NCI-H446 (cell line): Measurements from ENCODE around the gene POLR2L.

Experiments used
- DNase-seq, 2 experiments: peaks; one replicate each; lab custom pipeline; 2025; lab: John Stamatoyannopoulos, UW

The POLR2L gene

DNA sequence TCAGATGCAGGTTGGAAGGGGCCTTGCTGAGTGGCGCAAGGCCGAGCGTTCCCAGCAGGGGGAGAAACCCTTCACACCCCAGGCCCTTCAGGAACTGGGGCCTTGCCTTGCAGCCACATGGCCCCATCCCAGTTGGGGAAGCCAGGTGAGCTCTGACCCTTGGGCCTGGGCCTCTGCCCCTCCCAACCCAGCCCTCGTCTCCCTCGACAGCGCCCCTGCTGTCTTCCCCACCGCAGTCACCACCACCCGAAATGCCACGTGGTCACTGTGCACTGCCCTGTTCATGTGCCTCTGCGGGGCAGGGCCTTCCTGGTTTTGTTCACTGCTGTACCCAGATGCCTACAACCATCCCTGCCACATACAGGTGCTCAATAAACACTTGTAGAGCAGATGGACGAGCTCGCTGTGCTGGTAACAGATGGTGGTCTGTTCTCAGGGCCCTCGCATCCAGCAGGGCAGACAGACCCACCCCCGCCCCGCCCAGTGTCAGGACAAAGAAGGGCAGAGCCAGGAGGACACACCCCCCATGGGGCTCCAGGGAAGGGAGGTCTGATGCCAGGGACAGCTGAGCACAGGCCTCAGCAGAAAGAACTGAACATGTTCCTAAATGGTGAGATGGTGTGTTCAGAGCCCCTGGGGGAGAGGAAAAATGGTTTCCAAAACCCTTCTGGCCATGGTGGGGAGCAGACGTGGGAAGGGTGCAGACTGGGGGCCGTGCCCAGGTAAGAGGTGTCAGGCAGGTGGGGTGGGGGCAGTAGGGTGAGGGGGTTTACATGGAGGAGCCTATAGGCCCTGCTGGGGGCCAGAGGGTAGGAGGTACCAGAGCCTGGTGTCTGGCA, 3.7 kb downstream of the POLR2L start:
- DNase-seq, result no peak

DNA sequence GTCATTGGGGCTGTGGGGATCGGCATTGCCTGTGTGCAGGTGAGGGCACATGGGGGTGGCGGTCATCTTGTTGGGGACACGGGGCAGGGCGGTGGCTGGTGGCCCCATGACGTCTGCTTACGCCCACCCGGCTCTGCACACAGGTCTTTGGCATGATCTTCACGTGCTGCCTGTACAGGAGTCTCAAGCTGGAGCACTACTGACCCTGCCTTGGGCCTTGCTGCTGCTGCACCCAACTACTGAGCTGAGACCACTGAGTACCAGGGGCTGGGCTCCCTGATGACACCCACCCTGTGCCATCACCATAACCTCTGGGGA, 4.4 kb downstream of the POLR2L start:
- DNase-seq, result no peak

DNA sequence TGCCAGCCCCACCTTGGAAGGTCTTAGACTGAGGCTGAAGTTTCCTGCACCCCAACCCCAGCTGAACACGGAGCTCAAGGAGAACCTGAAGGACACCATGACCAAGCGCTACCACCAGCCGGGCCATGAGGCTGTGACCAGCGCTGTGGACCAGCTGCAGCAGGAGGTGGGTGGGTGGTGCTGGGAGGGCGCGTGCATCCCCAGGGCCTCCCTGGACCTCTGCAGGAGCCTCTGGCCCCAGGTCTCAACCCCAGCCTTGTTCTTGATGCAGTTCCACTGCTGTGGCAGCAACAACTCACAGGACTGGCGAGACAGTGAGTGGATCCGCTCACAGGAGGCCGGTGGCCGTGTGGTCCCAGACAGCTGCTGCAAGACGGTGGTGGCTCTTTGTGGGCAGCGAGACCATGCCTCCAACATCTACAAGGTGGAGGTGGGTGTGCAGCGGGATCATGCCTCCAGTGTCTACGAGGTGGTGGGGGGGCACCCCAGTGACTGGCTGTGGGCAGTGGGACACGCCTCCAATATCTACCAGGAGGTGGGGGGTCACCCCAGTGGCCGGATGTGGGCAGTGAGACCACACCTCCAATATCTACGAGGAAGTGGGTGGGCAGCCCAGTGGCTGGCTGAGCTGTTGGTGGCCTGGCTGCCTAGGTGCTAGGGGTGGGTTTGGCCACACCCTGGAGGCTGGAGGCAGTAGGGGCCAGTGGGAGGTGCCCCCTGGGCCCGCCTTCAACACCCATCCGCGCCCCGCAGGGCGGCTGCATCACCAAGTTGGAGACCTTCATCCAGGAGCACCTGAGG, 4.9 kb downstream of the POLR2L start:
- no peak for DNase-seq

DNA sequence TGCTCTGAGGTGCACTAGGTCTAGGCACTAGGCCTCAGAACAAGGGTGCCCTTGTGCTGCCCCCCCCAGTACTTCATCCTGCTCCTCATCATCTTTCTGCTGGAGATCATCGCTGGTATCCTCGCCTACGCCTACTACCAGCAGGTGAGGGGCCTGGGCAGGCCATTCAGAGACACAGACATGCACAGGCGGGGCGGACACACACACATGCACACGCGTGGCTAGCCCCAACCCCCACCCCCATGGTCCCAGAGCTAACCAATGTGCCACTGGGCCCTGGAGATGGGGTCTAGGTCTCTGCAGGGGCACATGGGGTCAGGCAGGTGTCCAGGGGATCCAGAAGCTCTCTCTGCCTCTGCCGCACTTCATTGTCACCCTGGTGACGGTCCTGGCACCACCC, 5.6 kb downstream of the POLR2L start:
- DNase-seq, result no peak

DNA sequence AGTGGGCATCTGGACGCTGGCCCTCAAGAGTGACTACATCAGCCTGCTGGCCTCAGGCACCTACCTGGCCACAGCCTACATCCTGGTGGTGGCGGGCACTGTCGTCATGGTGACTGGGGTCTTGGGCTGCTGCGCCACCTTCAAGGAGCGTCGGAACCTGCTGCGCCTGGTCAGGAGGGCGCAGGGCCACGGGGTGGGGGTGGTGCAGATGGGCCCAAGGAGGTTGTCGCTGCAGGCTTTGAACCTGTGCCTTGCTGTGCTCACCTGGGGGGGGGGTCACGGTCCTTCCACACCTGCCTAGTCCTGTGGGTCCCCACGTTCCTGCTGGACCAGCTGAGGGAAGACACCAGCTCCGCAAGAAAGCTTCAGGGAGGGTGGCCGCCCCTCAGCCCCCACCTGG, 6.1 kb downstream of the POLR2L start:
- DNase-seq, result no peak

- no peak for DNase-seq
Observed at GRCh38 chr11:834371-835316, 7.7 kb downstream of the POLR2L start.

DNA sequence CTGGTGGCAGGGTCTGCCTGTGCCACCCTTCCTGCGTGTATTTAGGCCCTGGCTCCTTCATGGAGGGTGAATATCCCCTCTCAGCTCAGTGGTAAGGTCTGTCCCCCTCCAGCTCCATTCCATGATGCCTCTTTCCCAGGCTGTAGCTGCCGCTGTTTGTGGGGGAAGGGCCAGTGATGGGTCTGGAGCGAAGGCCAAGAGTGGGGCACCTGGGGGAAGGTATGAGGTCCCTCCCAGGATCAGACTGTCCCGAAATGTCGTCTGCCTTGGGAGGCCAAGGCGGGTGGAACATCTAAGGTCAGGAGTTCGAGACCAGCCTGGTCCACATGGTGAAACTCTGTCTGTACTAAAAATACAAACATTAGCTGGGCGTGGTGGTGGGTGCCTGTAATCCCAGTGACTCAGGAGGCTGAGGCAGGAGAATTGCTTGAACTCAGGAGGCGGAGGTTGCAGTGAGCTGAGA, 8.4 kb downstream of the POLR2L start:
- DNase-seq, result no peak

DNA sequence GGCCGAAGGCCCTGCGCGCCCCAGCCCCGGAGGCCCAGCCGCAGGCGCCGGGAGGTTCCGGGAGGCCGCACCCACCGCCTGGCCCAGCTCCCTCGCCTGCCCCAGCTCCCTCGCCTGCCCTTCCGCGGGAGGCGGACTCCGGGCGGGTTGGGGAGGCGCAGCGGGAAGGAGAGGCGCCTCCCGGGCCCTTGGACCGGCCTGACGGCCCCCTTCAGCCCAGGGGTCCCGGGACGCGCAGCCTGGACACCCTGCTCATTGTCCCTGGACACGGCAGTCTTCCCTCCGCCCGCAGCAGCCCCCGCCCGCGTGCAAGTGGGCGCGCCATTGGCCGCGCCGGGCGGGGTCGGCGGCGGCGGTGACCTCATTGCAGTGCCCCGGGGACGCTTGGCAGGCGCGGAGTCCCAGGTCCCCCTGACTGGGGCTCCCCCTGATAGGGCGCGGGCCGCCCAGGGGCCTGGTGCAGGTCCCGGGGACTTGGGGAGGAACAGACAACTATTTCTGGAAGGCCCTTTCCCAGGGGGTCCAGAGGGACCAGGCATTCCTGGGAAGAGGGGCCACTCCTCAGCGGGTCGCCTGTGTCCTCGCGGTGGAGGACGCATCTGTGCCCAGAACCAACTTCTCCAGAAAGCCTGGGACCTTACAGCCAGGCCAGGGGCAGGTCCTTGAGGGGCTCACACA, 9.1 kb downstream of the POLR2L start:
- no peak for DNase-seq

- peak in 1 of 2 experiments; percentile 77 for DNase-seq
Observed at GRCh38 chr11:832529-833113, 9.7 kb downstream of the POLR2L start, which contains the start of gene CD151. Gene CD151 (plus strand): TSS chr11:832952. CDS start chr11:836070, 3,118 bp downstream.

DNA sequence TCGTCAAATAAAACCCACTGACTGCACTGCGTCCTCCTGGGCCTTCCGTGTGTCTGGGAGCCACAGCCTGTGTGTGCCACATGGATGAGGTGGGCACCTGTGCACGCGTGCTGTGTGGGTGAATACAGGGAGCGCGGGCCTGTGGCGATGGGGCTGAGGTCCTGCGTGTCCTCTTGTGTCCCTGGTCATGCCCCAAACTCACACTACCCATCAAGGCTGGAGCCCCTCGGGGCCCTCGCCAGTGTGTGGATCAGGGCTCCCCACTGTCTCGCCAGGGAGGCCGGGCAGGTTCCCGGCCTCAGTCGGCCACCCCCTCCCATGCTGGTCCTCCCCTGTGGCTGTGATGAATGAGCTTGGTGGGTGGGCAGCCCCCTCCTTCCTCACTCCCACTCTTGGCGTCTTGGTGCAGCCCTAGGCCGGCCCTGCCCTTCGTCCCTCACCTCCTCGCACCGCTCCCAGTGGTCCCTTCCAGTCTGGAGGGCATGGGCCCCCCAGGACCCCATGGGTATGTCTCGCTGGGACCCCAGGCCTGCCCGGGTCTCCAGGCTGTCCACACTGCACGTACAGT, 10.3 kb downstream of the POLR2L start:
- DNase-seq, result no peak

DNA sequence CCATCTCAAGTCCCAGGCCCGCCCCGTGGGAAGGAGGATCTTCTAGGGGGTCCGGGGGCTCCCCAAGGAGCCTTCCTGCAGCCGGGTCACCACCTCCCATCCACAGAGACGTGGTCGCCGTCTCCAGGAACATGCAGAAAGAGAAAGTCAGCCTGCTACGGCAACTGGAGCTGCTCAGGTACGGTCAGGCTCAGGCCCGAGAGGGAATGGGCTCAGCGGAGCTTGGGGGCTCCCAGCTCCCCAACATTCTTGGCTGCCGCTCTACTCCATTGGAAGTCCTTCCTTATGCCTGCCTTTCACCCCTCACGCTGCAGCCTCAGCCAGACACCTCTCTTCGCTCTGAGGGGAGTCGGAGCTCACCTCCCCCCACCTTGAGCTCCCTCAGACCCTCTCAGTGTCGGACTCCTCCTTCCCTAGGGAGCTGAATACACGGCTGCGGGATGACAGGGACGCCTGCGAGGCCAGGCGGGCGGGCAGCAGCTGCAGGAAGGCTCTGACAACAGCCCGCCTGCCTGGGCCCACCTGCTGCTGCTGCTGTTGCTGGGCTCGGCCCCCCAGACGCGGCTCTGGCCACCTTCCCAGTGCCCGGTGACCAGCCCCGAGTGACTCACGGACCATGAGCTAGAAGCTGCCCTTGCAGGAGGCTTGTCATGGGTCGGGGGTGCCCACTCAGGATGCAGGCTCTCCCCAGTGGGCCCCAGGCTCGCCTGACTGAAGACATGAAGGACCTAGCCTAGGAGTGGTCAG, 11.0 kb downstream of the POLR2L start:
- no peak for DNase-seq

DNA sequence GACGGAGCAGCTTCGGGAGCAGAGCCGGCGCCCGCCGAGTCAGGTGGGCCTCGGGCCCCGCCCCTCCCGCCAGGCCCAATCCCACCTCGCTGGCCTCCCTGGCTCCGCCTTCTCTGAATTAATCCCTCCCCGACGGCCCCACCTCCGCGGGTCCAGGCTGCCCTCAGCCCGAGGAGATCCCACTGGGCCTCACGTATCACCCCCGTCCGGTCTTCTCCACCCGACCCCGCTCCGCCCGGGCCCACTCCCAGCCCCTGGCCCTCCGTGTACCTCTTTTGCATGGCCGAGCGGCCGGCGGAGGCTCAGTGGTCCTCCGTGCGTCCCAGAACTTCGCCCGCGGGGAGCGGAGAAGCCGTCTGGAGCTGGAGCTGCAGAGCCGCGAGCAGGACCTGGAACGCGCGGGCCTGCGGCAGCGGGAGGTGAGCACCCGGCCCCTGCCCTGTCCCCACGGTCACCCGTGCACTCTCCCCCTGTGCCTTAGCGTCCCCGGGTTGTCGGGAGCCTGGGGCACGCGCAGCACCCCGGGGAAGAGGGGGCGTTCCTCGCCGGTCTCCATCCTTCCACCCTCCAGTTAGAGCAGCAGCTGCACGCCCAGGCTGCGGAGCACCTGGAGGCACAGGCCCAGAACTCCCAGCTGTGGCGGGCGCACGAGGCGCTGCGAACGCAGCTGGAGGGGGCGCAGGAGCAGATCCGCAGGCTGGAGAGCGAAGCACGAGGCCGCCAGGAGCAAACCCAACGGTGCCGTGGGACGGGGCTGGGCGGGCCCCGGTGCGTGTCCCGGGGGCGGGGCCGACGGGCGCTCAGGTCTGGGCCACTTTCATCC, 11.8 kb downstream of the POLR2L start:
- no peak for DNase-seq

DNA sequence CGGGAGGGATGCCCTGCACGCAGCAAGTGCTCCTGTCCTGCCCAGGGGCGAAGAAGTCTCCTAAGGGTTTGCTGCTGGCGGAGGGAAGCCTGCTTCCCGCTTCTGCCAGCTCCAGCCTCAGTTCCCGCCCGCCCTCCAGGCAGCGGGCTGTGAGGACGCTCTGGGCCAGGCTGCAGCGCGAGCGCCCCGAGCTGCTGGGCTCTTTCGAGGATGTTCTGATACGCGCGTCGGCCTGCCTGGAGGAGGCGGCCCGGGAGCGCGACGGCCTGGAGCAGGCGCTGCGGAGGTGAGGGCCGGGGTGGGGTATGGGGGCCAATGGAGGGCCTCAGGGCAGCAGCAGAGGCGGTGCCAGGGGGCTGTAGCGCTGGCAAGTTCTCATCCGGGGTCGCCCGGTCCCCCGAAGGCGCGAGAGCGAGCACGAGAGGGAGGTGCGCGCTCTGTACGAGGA, 12.5 kb downstream of the POLR2L start:
- no peak for DNase-seq

DNA sequence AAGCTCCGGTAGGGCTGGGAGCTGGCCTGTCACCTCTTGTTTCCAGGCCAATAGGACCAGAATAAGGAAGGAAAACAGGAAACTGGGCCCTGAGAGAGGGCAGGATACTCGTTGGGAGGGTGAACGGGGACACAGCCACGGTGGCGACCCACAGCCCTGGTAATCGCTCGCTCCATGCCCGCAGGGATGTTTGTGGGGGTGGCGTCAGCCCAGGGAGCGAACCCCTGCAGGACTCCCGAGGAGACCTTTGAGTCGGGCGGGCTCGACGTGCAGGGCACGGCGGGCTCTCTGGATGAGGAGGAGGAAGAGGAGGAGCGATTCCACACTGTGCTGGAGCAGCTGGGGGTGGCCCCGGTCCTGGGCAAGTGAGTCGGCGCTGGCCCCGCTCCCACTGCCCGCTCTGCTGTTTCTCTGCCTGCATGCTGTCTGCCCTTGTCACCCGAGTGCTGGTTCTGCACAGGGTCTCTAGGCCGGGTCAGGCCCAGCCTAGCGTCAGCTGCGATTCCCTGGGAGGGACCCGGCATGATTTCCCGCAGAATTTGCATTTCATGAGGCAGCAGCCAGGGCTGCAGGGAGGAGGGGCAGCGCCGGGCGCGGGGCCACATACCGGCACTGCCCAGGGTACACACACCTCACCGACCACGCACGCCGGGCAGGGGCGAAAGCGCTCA, 13.0 kb downstream of the POLR2L start:
- no peak for DNase-seq

GRCh38 chr11:828506-829175, 13.7 kb downstream of the POLR2L start:
- DNase-seq, result no peak

- DNase-seq, result no peak
Observed at GRCh38 chr11:827897-828192, 14.5 kb downstream of the POLR2L start, which contains the start of gene CRACR2B. Gene CRACR2B (plus strand): TSS chr11:827919. CDS start chr11:828608, 689 bp downstream.

- no peak for DNase-seq
Observed at GRCh38 chr11:827146-827896, 15.0 kb downstream of the POLR2L start.
